SK-N-SH treated with all-trans-retinoic acid at 6 μM for 48 hours (cell line): ENCODE measurements around the gene SLC49A3.
"Not testable (repeated sequence)": the region's sequence is repeated elsewhere in the genome, so short reads cannot be mapped to it uniquely, and the experiment has no call there.

Experiments
- ATAC-seq: fragments of 200-7000 bp; cut with Tn5 transposase; 3 replicates; pipeline ENCODE4 v1.9.1; 2020; ENCODE audit warnings: mild to moderate bottlenecking, moderate library complexity
- ARNTL ChIP-seq: fragments of 450-650 bp; formaldehyde crosslinking; IDR thresholded peaks from 2 replicates; pipeline ENCODE4 v1.5.0; 2020; ENCODE audit warnings: low read depth, mild to moderate bottlenecking, moderate library complexity, borderline replicate concordance
- BACH2 ChIP-seq: fragments of 250-450 bp; sonication (Bioruptor Pico); IDR thresholded peaks from 2 replicates; pipeline ENCODE4 v1.9.0; 2021; ENCODE audit warnings: mild to moderate bottlenecking, borderline replicate concordance
- CREB5 ChIP-seq: fragments of 250-450 bp; sonication (Bioruptor Pico); IDR thresholded peaks from 2 replicates; pipeline ENCODE4 v1.5.1; 2020; ENCODE audit warnings: low read depth, mild to moderate bottlenecking, moderate library complexity
- CSDC2 ChIP-seq: fragments of 250-450 bp; sonication (Bioruptor Pico); IDR thresholded peaks from 2 replicates; pipeline ENCODE4 v1.5.0; 2020; ENCODE audit warnings: mild to moderate bottlenecking, moderate library complexity
- CSRNP3 ChIP-seq: fragments of 250-450 bp; sonication (Bioruptor Pico); IDR thresholded peaks from 2 replicates; pipeline ENCODE4 v1.5.1; 2021; ENCODE audit warnings: mild to moderate bottlenecking, moderate library complexity
- ESRRG ChIP-seq: fragments of 250-450 bp; sonication (Bioruptor Pico); IDR thresholded peaks from 2 replicates; pipeline ENCODE4 v1.6.1; 2021; ENCODE audit warnings: mild to moderate bottlenecking
- GLIS3 ChIP-seq: fragments of 250-450 bp; sonication (Bioruptor Pico); IDR thresholded peaks from 2 replicates; pipeline ENCODE4 v1.5.0; 2020; ENCODE audit warnings: mild to moderate bottlenecking, moderate library complexity
- ISL1 ChIP-seq: fragments of 250-450 bp; sonication (Bioruptor Pico); IDR thresholded peaks from 2 replicates; pipeline ENCODE4 v2.1.2; 2022; ENCODE audit warnings: mild to moderate bottlenecking, moderate library complexity
- OSR1 ChIP-seq: fragments of 250-450 bp; sonication (Bioruptor Pico); IDR thresholded peaks from 2 replicates; pipeline ENCODE4 v1.8.0; 2022; ENCODE audit warnings: moderate library complexity, mild to moderate bottlenecking, inconsistent platforms
- PATZ1 ChIP-seq: fragments of 250-450 bp; sonication (Bioruptor Pico); IDR thresholded peaks from 2 replicates; pipeline ENCODE4 v1.8.0; 2020; ENCODE audit warnings: mild to moderate bottlenecking, moderate library complexity, borderline replicate concordance
- POU6F1 ChIP-seq: fragments of 250-450 bp; sonication (Bioruptor Pico); IDR thresholded peaks from 2 replicates; pipeline ENCODE4 v1.8.0; 2021; ENCODE audit warnings: low read depth, mild to moderate bottlenecking, moderate library complexity, borderline replicate concordance
- PPARA ChIP-seq: fragments of 250-450 bp; sonication (Bioruptor Pico); IDR thresholded peaks from 2 replicates; pipeline ENCODE4 v1.5.0; 2020; ENCODE audit warnings: mild to moderate bottlenecking, borderline replicate concordance
- RARB ChIP-seq: fragments of 250-450 bp; sonication (Bioruptor Pico); IDR thresholded peaks from 2 replicates; pipeline ENCODE4 v1.8.0; 2021; ENCODE audit warnings: mild to moderate bottlenecking, moderate library complexity
- SNAI2 ChIP-seq: fragments of 250-450 bp; sonication (Bioruptor Pico); IDR thresholded peaks from 2 replicates; pipeline ENCODE4 v1.5.0; 2020; ENCODE audit warnings: mild to moderate bottlenecking, moderate library complexity
- TCF4 ChIP-seq: fragments of 250-450 bp; sonication (Bioruptor Pico); IDR thresholded peaks from 2 replicates; pipeline ENCODE4 v1.8.0; 2021; ENCODE audit warnings: mild to moderate bottlenecking, moderate library complexity, borderline replicate concordance
- TOX ChIP-seq: fragments of 250-450 bp; sonication (Bioruptor Pico); IDR thresholded peaks from 2 replicates; pipeline ENCODE4 v1.8.0; 2021; ENCODE audit warnings: mild to moderate bottlenecking, moderate library complexity, borderline replicate concordance
- TSHZ2 ChIP-seq: fragments of 250-450 bp; sonication (Bioruptor Pico); IDR thresholded peaks from 2 replicates; pipeline ENCODE4 v1.5.0; 2020; ENCODE audit warnings: mild to moderate bottlenecking, moderate library complexity
- ZC3H10 ChIP-seq: fragments of 250-450 bp; sonication (Bioruptor Pico); IDR thresholded peaks from 2 replicates; pipeline ENCODE4 v1.5.1; 2021; ENCODE audit warnings: mild to moderate bottlenecking, moderate library complexity
- ZFP3 ChIP-seq: fragments of 250-450 bp; sonication (Bioruptor Pico); IDR thresholded peaks from 2 replicates; pipeline ENCODE4 v1.5.0; 2020; ENCODE audit warnings: mild to moderate bottlenecking, moderate library complexity
- ZFP30 ChIP-seq: fragments of 450-650 bp; formaldehyde crosslinking; IDR thresholded peaks from 2 replicates; pipeline ENCODE4 v1.5.0; 2022; ENCODE audit warnings: mild to moderate bottlenecking, moderate library complexity
- ZNF565 ChIP-seq: fragments of 450-650 bp; formaldehyde crosslinking; conservative IDR thresholded peaks from 2 replicates; pipeline ENCODE4 v1.5.0; 2020; ENCODE audit warnings: low read depth, mild to moderate bottlenecking, moderate library complexity
- ZNF70 ChIP-seq: fragments of 450-650 bp; formaldehyde crosslinking; IDR thresholded peaks from 2 replicates; pipeline ENCODE4 v1.5.0; 2020; ENCODE audit warnings: mild to moderate bottlenecking, moderate library complexity
- ZNF8 ChIP-seq: fragments of 450-650 bp; formaldehyde crosslinking; IDR thresholded peaks from 2 replicates; pipeline ENCODE4 v1.5.0; 2020; ENCODE audit warnings: mild to moderate bottlenecking, moderate library complexity

SLC49A3 gene

GRCh38 chr4:647481-647880 is 41.5 kb downstream of the SLC49A3 start:
- no peak for ATAC-seq
- TF ChIP-seq ESRRG (CRISPR knock-in tag) (no peak), SNAI2 (CRISPR knock-in tag) (no peak), TCF4 (CRISPR knock-in tag) (no peak), GLIS3 (CRISPR knock-in tag) (no peak)

- TF ChIP-seq TSHZ2 (CRISPR knock-in tag) (no peak), CREB5 (CRISPR knock-in tag) (no peak), RARB (CRISPR knock-in tag) (no peak), TCF4 (CRISPR knock-in tag) (no peak), POU6F1 (CRISPR knock-in tag) (no peak), PPARA (CRISPR knock-in tag) (no peak), ZNF70 (CRISPR knock-in tag) (no peak), GLIS3 (CRISPR knock-in tag) (no peak), ZNF8 (CRISPR knock-in tag) (no peak), ZFP30 (no peak), TOX (CRISPR knock-in tag) (no peak), ZFP3 (CRISPR knock-in tag) (no peak)
- no peak for ATAC-seq
Measured at GRCh38 chr4:646460-646859, 42.5 kb downstream of the SLC49A3 start.

- ATAC-seq = not testable (repeated sequence)
Measured at GRCh38 chr4:642366-642765, 46.6 kb downstream of the SLC49A3 start.

- TF ChIP-seq OSR1 (CRISPR knock-in tag) (no peak), ZNF70 (CRISPR knock-in tag) (no peak), ZFP30 (no peak), ZC3H10 (CRISPR knock-in tag) (no peak), ZNF8 (CRISPR knock-in tag) (no peak), ZNF565 (CRISPR knock-in tag) (no peak), ESRRG (CRISPR knock-in tag) (no peak), GLIS3 (CRISPR knock-in tag) (no peak), PATZ1 (CRISPR knock-in tag) (no peak), CSDC2 (no peak), ARNTL (CRISPR knock-in tag) (no peak), TSHZ2 (CRISPR knock-in tag) (no peak), BACH2 (CRISPR knock-in tag) (no peak), TCF4 (CRISPR knock-in tag) (no peak), PPARA (CRISPR knock-in tag) (no peak), ISL1 (CRISPR knock-in tag) (no peak), CSRNP3 (CRISPR knock-in tag) (no peak), SNAI2 (CRISPR knock-in tag) (no peak)
- no peak for ATAC-seq
Measured at GRCh38 chr4:637536-638280, 51.2 kb downstream of the SLC49A3 start.
